Right cardiac atrium (tissue), 5 donors: Measurements from ENCODE around the gene ENTHD1. TPM values are rescaled to one million over a fixed set of nuclear protein-coding genes. Genes with fewer than 3 reads are reported as not detected.

Experiments
- ATAC-seq, 2 donors: fragments of 200-7000 bp; cut with Tn5 transposase; one replicate each; pipeline versions ENCODE4 v1.8.0 to v1.9.1; 2020; ENCODE audit warnings: moderate library complexity in 2 of 2, mild to moderate bottlenecking in 1 of 2
- DNase-seq, 3 donors: peaks; one replicate each; pipeline ENCODE4 v3.0.0-alpha.2; 2020
- H3K27ac ChIP-seq: one replicate; pipeline ENCODE4 v1.5.1; 2013; ENCODE audit warnings: mild to moderate bottlenecking, low read length, control low read depth, moderate library complexity
- H3K27me3 ChIP-seq: one replicate; pipeline ENCODE4 v1.6.1; 2013; ENCODE audit not compliant: control insufficient read depth, insufficient read depth
- H3K4me1 ChIP-seq: one replicate; pipeline ENCODE4 v1.6.1; 2013; ENCODE audit warnings: low read length; ENCODE audit not compliant: control insufficient read depth, insufficient read depth
- H3K4me3 ChIP-seq: one replicate; pipeline ENCODE4 v1.5.1; 2013; ENCODE audit warnings: low read length, control low read depth
- H3K9me3 ChIP-seq: one replicate; pipeline ENCODE4 v1.6.1; 2013; ENCODE audit warnings: low read length; ENCODE audit not compliant: control insufficient read depth
- WGBS: extraction: QIAGEN DNeasy Blood & Tissue Kit; methylation state at CpG from one replicate; pipeline ENCODE4 v1.1.7; 2013; 5-methylcytosine and 5-hydroxymethylcytosine counted together
- intact Hi-C, 4 donors: fragments of 100-400 bp; cut with DNase I; formaldehyde crosslinking; loops; one replicate each; pipeline versions ENCODE4 v1.11.0 to v1.14.0; 2022 to 2023
- polyA plus RNA-seq: library from polyadenylated mRNA; stranded (reverse); fragments of 200-250 nt; gene quantifications from one replicate; pipeline ENCODE4 v1.2.3, GENCODE V29; 2013
- total RNA-seq, 4 donors: library from RNA; stranded (reverse); fragmentation: NEBNext Ultra II Directional; extraction: Animal tissue kit (Norgen Biotek cat#: 25700); gene quantifications; one replicate each; pipeline ENCODE4 v1.2.1, GENCODE V29; 2021
- donor health status: healthy with polysubstance abuse.
- donor health status: DM: no; HTN: yes; CAD: no.
- donor health status: DM: no; HTN: no; CAD: no.
- donor health status: DM: no; HTN: yes; CAD: no; lungs with severe emphysema.
- donor health status: DM: yes; HTN: yes; CAD: no.

Gene ENTHD1
- total and polyA plus RNA-seq, 5 donors = 0.02 TPM; not detected in 4

GRCh38 chr22:39776295-39777009 is 117.1 kb downstream of the ENTHD1 start:
- DNase-seq = no peak
- Histone ChIP-seq H3K27ac (no peak overlapping the region), H3K4me1 (no peaks in the 10 kb centered on the region), H3K9me3 (peaks cover 2% of the 10 kb centered on the region), H3K27me3 (no peaks in the 10 kb centered on the region), H3K4me3 (no peak overlapping the region)
- ATAC-seq = no peak
- WGBS = 57% methylated on average over 2 of the region's 2 CpGs
- intact Hi-C loops = no loop called here

GRCh38 chr22:39773976-39774539 is 119.5 kb downstream of the ENTHD1 start:
- H3K27ac ChIP-seq = no peak overlapping the region

GRCh38 chr22:39773503-39773902 is 120.1 kb downstream of the ENTHD1 start:
- Histone ChIP-seq H3K27ac (no peak overlapping the region), H3K27me3 (no peaks in the 10 kb centered on the region)

More at GRCh38 chr22:39773976-39774539, 119.5 kb downstream of the ENTHD1 start:
- ATAC-seq = no peak
- Histone ChIP-seq H3K4me1 (no peaks in the 10 kb centered on the region), H3K9me3 (peaks cover 2% of the 10 kb centered on the region), H3K27me3 (no peaks in the 10 kb centered on the region), H3K4me3 (no peak overlapping the region)
- no peak for DNase-seq
- intact Hi-C loops = no loop called here
- WGBS = 21% methylated on average over 4 of the region's 4 CpGs

GRCh38 chr22:39771486-39771885 is 122.1 kb downstream of the ENTHD1 start:
- intact Hi-C loops = no loop called here

More at GRCh38 chr22:39773503-39773902, 120.1 kb downstream of the ENTHD1 start:
- intact Hi-C loops = no loop called here
- ATAC-seq (no peak), DNase-seq (no peak)
- H3K4me3 ChIP-seq = no peak overlapping the region
- no peaks in the 10 kb centered on the region for H3K4me1 ChIP-seq
- H3K9me3 ChIP-seq = peaks cover 2% of the 10 kb centered on the region

GRCh38 chr22:39765661-39766060 is 127.9 kb downstream of the ENTHD1 start:
- intact Hi-C loops = no loop called here
- Histone ChIP-seq H3K4me1 (no peaks in the 10 kb centered on the region), H3K27me3 (peaks cover 3% of the 10 kb centered on the region), H3K4me3 (no peak overlapping the region), H3K27ac (no peak overlapping the region), H3K9me3 (no peaks in the 10 kb centered on the region)
- WGBS = 68% methylated on average over 2 of the region's 2 CpGs
- no peak for DNase-seq
- ATAC-seq = no peak

More at GRCh38 chr22:39771486-39771885, 122.1 kb downstream of the ENTHD1 start:
- Histone ChIP-seq H3K27me3 (no peaks in the 10 kb centered on the region), H3K4me1 (no peaks in the 10 kb centered on the region), H3K4me3 (no peak overlapping the region), H3K27ac (no peak overlapping the region), H3K9me3 (peaks cover 2% of the 10 kb centered on the region)
- WGBS = 93% methylated on average over 2 of the region's 2 CpGs
- ATAC-seq = no peak
- no peak for DNase-seq

GRCh38 chr22:39765046-39765445 is 128.5 kb downstream of the ENTHD1 start:
- Histone ChIP-seq H3K4me3 (no peak overlapping the region), H3K9me3 (no peaks in the 10 kb centered on the region), H3K27ac (no peak overlapping the region), H3K27me3 (peaks cover 3% of the 10 kb centered on the region), H3K4me1 (no peaks in the 10 kb centered on the region)
- intact Hi-C loops = no loop called here
- no peak for DNase-seq
- no peak for ATAC-seq
- 51% methylated on average over 3 of the region's 3 CpGs for WGBS

- intact Hi-C loops = no loop called here
- H3K27ac ChIP-seq = no peak overlapping the region
- peaks cover 3% of the 10 kb centered on the region for H3K27me3 ChIP-seq
- DNase-seq (no peak), ATAC-seq (no peak)
- 77% methylated on average over 4 of the region's 4 CpGs for WGBS
- H3K9me3 ChIP-seq = no peaks in the 10 kb centered on the region
- no peak overlapping the region for H3K4me3 ChIP-seq
- no peaks in the 10 kb centered on the region for H3K4me1 ChIP-seq
These were observed 130.3 kb downstream of the ENTHD1 start for GRCh38 chr22:39763276-39763675.

GRCh38 chr22:39750759-39751158 is 142.8 kb downstream of the ENTHD1 start:
- no peaks in the 10 kb centered on the region for H3K4me1 ChIP-seq
- no peak for ATAC-seq
- H3K4me3 ChIP-seq = no peak overlapping the region
- H3K27ac ChIP-seq = no peak overlapping the region
- DNase-seq = no peak
- peaks cover 3% of the 10 kb centered on the region for H3K27me3 ChIP-seq
- WGBS = 79% methylated on average over 2 of the region's 2 CpGs
- no peaks in the 10 kb centered on the region for H3K9me3 ChIP-seq
- intact Hi-C loops = no loop called here

GRCh38 chr22:39748877-39749276 is 144.7 kb downstream of the ENTHD1 start:
- Histone ChIP-seq H3K9me3 (no peaks in the 10 kb centered on the region), H3K4me3 (no peak overlapping the region), H3K27ac (no peak overlapping the region), H3K27me3 (no peaks in the 10 kb centered on the region), H3K4me1 (no peaks in the 10 kb centered on the region)
- 71% methylated on average over 3 of the region's 3 CpGs for WGBS
- ATAC-seq (no peak), DNase-seq (no peak)
- intact Hi-C loops = no loop called here

GRCh38 chr22:39746600-39747262 is 146.8 kb downstream of the ENTHD1 start:
- no peak for ATAC-seq
- WGBS = 89% methylated on average over 3 of the region's 3 CpGs
- intact Hi-C loops = no loop called here
- Histone ChIP-seq H3K27me3 (no peaks in the 10 kb centered on the region), H3K27ac (no peak overlapping the region), H3K4me1 (no peaks in the 10 kb centered on the region), H3K9me3 (no peaks in the 10 kb centered on the region), H3K4me3 (no peak overlapping the region)
- DNase-seq = no peak

GRCh38 chr22:39745789-39746188 is 147.8 kb downstream of the ENTHD1 start:
- no peaks in the 10 kb centered on the region for H3K9me3 ChIP-seq
- intact Hi-C loops = no loop called here
- no peaks in the 10 kb centered on the region for H3K27me3 ChIP-seq
- DNase-seq (no peak), ATAC-seq (no peak)
- WGBS = 60% methylated on average over 2 of the region's 2 CpGs
- H3K4me3 ChIP-seq = no peak overlapping the region
- no peak overlapping the region for H3K27ac ChIP-seq
- no peaks in the 10 kb centered on the region for H3K4me1 ChIP-seq
